Activated T-cell treated with anti-CD3 and anti-CD28 coated beads for 48 hours (primary cell): ENCODE measurements around the gene GLIS1.
A peak's percentile ranks its signal among the peaks of the same experiment; 100 is the strongest.
"Not testable (repeated sequence)": the region's sequence is repeated elsewhere in the genome, so short reads cannot be mapped to it uniquely, and the experiment has no call there.

Source experiments
- DNase-seq: peaks from one replicate; pipeline ENCODE4 v3.0.0-alpha.2; 2020; ENCODE audit warnings: low read depth

The GLIS1 gene

DNA sequence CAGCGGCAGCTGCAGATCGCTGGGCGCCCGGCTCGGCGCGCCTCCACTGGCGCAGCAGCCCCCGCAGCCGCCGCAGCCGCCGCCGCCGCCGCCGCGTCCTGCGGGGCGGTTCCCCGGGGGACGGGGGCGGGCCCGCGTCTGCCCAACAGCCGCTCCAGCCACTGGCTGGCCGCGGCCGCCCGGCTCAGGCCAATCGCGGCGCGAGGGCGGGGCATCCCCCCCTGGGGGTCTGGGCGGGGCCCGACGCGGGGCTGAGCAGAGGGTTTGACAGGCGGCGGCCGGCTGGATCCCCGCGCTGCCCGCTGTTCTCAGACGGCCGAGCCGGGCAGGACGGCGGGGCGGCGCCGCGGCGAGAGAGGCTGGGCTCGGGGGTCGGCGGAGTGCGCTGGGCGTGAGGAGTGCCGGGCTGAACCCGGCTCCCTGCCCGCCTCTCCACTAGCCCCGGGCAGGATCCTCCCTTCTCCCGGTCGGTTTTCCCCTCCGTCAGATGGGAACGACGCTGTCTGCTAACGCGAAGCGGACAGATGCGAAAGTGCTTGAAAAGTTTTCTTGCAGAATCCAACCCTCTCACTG, at the start of gene GLIS1:
GLIS1 (minus strand) TSS at position 56 of the 573 bp plus-strand sequence. CDS start 1,100 bp downstream, outside the sequence.
- peak; percentile 73 for DNase-seq

DNA sequence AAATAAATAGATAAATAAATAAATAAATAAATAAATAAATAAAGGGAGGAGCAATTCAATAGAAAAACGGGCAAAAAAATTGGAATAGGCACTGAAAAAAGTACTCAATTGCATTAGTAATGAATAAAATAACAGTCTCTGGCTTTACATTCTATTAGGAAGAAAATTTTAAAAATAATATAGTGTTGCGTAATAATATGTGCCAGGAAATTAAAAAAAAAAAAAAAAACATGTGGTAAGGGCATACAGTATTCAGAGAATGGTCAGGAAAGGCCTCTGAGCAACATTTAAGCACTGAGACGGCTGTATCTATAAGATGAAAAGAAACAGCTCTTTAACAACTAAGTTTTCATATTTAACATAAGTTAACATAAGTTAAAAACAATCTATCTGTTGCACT, 48.7 kb upstream of the GLIS1 start:
- DNase-seq, result no peak

DNA sequence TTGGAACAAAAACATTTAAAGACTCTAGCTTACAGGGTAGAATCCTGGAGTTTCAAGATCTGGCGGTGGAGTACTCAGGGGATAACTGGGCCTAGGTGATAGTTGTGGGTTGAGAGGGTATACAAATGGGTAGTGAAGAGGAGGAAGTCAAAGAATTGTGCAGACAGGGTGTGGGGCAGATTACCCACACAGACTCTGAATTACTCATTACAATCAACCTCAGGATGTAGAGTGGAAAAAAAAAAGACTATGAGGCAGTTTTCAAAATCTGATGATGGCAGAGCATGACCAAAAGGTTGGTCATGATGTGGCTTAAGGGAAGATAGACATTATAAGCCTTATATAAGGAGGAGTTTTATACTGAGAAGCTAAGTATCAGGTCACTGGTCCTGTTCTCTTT, 44.1 kb upstream of the GLIS1 start:
- DNase-seq, result no peak

DNA sequence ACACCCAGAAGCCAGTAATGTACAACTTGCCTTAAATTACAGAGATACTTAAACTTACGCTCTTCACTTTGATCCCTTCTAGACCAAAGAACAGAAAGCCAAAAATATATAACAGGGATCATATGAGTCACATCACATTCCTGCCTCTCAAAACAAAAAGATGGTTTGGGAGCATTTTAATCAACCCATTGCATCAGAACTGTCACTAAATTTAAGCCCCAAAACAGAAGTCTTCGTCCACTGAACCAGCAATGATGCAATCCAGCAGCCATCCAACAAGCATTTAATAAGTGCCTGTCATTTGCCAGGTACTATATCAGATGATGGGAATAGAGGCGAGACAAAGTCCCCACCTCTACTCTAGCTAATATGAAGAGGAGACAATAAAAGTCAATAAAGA, 42.7 kb upstream of the GLIS1 start:
- no peak for DNase-seq

DNA sequence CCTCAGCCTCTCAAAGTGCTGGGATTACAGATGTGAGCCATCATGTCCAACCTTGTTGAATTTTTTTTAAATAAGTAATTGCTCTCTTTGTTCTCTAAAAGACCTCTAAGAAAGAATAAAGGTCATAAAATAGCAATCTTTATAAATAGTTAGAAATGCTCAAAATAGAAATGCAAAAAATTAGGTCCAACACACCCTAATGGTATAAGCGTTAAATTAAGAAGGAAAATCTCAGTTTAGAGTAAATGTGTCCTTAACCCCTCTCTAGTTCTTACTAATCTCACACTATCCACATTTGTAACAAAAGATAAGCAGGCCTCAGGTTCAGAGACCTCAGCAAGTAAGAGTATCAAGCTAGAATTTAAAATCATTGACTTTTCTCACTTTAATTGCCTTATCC, 38.3 kb upstream of the GLIS1 start:
- no peak for DNase-seq

DNA sequence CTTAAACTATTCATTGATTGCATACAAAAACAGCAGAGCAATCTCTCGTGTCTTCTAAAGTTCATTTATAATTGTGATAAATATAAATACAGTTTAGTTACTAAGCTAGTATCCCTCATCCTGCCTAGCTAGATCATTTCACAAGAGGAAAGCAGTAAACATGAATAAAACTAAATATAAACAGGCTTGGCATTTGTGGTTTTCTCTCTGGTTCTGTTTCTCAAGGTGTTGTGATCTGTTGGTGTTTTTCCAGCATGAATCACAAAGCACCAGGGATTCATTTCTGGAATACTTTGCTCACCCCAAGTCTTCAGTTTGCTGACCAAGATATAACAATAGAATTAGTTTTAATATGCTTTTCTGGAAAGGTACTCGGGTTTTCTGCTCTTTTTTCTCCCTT, 32.7 kb upstream of the GLIS1 start:
- no peak for DNase-seq

DNA sequence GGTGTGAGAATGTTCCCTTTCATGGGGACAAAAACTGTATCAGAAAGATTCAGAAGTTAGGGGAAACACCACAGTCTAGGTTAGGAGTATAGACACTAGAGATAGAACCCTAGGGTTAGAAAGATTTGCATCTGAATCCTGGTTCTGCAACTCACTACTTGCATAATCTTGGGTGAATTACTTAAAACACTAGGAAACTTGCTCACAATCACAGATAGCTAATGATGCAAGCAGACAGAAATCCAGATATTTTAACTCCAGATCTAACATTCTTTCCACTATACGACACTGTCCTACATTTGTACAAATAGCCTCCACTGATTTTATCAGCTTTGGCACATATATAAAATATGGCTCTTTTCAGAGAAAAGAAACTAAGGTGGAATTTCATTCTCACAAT, 30.8 kb upstream of the GLIS1 start:
- DNase-seq, result no peak

DNA sequence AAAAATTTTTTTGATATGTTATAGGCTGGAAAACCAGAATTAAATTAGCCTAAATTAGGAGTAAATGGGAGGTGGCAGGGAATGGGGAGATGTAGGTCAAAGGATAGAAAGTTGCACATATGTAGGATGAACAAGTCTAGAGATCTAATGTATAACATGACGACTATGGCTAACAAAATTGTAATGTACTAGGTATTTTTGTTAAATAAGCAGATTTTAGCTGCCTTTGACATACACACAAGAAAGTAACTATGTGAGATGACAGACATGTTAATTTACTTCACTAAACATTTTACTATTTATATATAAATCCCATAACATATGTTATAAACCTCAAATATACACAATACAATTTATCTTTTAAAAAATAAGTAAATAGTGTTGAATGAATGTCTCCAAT, 30.2 kb upstream of the GLIS1 start:
- no peak for DNase-seq

DNA sequence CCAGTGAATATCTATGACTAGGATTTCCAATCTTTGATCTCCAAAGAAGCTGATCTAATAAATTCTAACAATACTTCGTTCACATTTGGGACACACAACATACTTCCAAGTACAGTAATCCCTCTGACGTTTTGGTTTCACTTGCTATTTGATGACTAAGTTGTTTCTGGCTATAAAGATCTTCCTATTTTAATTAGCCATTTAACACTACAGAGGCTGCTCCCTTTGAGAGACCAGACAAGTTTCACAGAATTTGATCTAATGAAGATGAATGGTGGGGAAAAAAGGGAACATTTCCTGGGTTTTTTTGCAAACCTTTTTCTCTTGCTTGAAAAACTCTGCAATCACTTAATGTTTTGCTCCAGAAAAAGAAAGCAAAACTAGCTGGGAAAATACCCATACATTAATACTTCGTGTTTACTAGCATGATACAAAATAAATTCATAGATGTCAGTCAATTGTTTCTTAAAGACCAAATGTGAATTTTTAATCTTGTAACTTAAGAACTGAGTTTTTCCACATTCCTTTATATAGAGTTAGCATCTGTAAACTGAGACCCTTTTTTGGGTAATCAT, 28.0 kb upstream of the GLIS1 start:
- no peak for DNase-seq

DNA sequence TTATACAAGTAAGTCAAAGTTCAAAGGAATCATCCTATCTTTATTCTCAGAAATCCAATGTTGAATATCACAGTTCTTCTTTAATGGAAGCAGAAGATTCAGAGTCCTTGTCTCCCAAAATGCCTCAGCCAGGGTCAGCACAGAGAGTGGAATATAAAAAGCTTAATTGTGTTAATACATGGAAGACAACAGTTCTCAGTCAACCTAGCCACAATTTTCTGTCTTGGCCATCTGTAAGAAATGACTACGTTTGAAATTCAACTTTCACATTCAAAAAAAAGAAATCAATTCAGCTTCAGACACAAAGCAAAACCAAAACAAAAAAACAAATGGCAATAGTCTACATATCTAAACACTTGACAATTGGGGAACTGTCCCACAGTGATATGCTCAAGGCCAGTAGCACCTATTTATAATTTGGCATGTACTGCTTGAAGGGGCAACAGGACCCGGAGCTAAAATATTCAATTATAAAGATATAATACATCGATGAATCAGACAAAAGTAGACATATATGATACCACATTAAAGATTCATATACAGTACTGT, 27.3 kb upstream of the GLIS1 start:
- no peak for DNase-seq

DNA sequence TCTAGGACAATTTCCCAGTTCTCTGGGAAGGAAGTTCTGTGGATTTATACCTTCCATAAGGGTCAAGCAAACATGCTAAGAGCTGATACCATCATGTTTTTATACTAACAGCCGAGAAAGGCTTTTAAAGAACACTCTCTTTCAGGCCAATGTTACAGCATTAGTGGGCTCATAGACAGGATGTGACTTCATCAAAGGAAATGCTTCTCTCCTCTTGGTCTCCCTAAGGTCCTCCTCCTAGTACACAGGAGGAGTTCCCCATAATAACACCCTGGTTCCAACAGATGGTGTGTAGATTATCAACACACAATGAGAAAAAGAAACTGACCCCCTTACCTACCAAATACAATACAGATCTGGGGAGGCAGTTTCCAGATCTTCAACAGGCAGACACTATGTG, 26.7 kb upstream of the GLIS1 start:
- DNase-seq, result no peak

DNA sequence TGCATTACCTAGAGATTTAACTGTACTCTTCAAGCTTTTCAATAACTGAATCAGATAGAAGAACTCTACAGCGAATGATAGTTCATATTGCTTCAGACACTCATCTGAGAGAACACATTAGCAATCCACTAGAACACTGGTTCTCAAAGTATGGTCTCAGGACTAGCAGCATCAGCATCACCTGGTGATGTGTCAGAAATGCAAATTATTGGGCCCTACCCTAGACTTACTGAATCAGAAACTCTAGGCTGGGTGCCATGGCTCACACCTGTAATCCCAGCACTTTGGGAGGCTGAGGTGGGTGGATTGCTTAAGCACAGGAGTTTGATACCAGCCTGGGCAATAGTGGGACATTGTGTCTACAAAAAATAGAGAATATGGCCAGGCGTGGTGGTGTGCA, 24.9 kb upstream of the GLIS1 start:
- no peak for DNase-seq

DNA sequence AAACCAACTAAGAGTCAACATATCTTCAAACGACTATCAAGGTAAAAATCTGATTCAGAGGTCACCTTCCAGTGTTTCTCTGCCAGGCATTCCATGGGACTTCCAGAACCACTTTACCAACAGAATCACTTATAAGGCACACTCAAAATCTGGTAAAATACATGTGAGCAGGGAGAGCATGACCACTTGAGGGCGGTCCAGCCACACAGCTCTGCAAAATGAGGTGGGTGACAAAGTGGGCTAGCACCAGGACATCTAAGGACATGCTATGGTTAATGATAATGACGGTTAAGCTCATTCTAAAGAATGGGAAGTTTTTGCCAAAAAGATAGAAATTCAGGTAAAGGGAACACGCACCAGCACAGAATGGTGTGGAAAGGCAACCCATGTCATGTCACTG, 24.5 kb upstream of the GLIS1 start:
- DNase-seq, result no peak

DNA sequence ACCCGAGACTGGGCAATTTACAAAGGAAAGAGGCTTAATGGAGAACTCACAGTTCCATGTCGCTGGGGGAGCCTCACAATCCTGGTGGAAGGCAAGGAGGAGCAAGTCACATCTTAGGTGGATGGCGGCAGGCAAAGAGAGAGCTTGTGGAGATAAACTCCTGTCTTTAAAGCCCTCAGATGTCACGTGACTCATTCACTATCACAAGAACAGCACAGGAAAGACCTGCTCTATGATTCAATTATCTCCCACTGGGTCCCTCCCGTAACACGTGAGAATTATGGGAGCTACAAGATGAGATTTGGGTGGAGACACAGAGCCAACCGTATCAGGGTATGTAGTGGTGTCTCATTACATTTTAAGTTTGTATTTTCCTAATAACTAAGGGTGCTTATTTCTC, 21.5 kb upstream of the GLIS1 start:
- not testable (repeated sequence) for DNase-seq

DNA sequence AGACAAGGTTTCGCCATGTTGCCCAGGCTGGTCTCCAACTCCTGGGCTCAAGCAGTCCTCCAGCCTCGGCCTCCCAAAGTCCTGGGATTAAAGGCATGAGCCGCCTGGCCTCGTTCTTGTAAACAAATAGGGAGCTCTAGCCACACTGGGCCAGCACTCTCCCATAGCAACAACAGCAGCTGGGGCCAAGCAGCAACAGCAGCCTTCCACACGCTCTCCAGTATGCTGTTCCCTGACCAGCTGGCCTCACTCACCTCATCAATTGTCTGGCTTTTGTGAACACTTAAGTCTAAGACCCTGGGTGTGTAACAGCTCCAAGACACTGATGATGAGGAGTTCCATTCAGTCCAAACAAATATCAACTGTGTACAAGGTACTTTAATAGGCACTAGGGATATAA, 16.9 kb upstream of the GLIS1 start:
- no peak for DNase-seq

DNA sequence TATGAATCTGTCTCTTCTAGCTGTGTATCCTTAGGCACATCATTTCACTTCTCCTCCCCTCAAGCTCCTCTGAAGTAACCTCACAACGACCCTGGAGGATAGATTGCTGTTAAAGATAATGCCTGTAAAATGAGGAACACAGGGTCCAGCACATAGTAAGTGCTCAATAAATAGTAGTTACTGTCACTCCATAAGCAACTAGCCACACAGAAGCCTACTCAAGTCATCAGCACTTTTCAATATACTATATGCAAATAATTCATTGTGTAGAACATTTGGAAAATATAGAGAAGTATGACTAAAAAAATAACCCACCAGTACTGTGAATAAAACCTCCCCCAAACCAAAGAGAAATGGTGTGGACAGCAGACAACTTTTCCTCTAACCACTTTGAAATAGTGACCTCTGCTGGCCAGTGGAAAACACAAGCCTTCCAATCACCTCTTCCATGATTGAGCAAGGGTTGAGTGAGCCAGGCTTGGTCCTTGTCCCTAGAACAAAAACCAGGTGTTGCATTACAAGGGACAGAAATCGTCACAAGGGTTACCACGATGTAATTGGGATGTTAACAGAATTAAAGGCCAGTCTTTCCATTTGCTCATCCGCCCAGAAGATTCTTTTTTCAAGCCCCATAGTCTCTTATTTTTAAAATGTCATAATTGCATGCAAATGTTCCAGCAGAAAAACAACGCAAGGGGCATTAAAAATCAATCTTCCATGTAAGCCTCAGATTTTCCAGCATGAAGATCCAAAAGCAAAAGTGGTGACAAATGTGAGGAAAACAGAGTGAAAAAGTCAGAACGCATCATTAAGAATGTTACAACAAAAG, 15.7 kb upstream of the GLIS1 start:
- DNase-seq, result no peak

DNA sequence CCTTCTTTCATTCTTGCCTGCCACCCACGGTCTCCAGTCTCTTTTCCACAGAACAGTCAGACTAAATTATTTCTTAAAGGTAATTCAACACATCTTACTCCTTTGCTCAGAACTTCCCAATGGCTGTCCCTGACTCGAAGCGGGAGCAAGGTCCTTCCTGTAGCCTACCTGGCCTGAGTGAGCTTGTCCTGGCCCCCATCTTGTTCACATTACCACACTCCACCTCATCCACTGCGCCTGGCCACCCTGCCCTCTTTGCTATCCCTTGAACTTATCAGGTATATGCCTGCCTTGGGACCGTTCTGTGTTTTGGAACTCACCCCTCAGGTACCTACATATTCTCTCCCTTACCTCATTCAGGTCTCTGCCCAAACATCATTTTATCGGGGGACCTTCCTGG, 13.3 kb upstream of the GLIS1 start:
- no peak for DNase-seq

DNA sequence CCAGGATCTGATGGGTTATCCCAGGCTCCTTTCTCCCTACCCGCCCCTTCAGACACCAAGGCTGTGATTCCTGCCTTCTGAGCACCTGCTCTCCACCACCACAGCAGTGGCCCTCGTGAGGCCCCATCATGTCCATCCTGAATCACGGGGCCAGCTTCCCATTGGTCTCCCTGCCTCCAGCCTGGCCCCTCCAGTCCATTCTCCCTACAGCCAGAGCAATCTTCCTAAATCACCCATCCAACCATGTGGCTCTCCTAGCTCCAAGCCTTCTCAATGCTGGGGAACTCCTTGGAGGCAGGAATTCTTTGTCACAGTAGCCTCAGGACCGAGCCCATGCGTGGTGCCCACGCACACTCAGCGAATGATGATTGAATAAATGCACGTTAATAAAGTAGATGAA, 8.9 kb upstream of the GLIS1 start:
- DNase-seq, result no peak

DNA sequence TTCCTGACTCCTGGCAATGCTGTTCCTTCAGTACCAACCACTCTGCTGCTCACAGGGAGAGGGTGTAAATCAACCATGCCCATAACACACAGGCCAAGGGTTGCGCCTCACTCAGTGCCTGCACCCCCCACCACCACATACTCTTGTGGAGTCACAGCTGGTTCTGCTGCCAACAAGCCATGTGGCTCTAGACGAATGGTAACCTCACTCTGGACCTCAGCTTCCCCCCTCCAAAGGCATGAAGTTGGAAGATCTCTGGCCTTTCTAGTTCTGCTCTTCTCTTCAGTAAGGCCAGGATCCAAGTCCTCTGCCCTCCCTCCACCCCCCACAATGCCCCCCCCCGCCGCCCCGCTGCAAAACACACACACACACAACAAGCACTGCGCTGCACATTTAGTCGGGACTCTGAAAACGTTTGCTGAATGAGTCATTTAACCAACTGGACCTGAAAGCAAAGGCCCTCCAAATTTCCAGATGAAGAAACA, 1.7 kb upstream of the GLIS1 start:
- no peak for DNase-seq

DNA sequence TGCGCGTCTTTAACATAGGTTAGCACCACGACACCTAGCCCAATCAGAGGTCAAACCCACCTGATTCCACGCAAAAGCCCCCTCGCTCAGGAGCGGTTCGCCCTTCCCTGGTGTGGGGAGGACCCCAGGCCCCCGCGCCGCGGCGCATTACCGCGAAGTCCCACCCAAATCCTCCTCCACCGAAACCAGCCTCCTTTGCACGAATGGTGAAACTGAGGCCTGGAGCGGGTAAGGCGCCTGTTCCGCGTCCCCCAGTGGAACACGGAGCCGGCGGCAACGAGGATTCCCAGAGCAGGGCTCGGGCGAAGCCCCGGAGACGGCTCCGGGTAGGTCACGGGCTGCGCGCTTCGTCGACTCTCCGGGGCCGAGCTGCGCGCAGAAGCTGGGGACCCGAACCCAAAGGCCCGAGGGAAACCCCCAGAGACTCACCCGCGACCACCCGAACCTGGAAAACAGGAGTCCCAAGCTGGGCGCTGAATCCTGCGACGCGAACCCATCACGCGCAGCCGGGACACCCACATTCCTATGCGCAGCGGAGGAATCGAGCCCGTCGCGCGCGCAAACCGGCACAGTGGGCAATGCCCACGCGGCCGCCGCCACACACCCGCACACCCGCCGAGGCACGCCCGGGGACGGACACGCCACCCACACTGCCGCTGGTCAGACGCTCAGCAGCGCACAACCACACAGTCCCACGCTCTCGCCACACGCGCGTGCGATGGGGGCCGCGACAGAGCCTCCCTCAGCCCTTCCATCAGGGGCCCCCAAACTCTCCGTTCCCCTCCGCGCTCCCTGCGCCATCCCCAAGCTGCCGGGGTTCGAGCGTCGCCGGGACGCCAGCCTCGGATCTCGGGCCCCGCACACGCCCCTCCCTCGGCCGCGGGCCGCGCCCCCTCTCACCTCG, 507 bp downstream of the GLIS1 start:
- DNase-seq, result no peak

DNA sequence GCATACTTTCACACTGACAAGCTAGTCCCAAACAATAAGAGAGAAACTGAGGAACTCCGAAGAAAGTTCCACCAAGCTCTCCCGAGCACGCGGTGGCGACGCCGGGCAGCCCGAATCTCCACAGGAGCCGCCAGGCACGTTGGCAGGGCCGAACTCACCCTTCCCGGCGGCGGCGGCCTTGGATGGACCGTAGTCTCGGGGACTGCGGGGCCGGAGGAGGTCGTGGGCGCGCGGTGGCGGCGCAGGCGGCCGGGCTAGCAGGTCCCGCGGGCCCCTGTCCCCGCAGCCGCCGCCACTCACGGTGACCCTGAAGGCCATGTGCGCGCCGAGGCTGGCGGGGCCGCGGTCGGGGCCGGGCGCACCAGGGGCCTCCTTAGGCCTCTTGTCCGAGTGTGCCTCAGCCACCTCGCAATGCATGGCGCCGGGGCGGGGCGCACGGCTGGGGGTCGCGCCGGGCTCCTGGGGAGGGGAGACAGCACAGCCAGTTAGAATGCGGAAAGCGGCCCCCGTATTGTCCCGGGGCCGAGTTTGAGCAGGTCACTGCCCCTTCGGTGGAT, 1.2 kb downstream of the GLIS1 start:
- no peak for DNase-seq

DNA sequence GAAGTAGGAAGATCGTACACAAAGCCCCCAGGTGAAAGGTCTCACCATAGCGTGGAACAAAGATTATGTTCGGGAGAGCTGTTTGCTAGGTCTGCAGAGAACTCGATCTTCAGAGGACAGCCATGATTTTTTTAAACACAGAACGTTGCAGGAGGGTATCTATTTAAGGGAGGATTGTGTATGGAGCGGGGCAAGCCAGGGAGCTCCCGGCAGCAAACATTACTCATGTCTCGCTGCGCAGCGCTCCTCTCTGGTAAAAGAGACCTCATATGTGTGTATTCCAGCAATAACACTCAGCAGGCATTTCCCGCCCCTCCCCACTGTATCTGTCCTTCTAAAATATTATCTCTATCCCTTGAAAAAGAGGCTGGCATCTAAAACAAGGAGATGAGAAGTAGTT, 2.7 kb downstream of the GLIS1 start:
- no peak for DNase-seq
